ENCODE results near the gene HDAC4. TPM values are rescaled to one million over a fixed set of nuclear protein-coding genes. Genes with fewer than 3 reads are reported as not detected.

HDAC4 gene
- total RNA-seq, 4 donors from 2014 or later, result 21.6 to 72.7 (median 35.2) TPM

- H3K27ac ChIP-seq, result no peak overlapping the region
- H3K4me3 ChIP-seq, result no peak overlapping the region
- TF ChIP-seq CTCF (IDR thresholded peaks at IDR 0.05) (no peak), POLR2A (IDR thresholded peaks at IDR 0.05) (no peak)
- no peaks in the 10 kb centered on the region for H3K9me3 ChIP-seq
- H3K27me3 ChIP-seq, result no peaks in the 10 kb centered on the region
- intact Hi-C loops (cut with DNase I), result no loop called here
- WGBS, 2 donors, result 94 to 97% methylated on average over 8 to 9 of the region's 9 CpGs
- peaks cover 21 to 76% (median 29%) of the 10 kb centered on the region in 3 donors for H3K36me3 ChIP-seq
- peaks cover 0 to 12% (median 0%) of the 10 kb centered on the region in 3 donors for H3K4me1 ChIP-seq
- no peak for DNase-seq
These were observed 241.3 kb downstream of the HDAC4 start for GRCh38 chr2:239159476-239159911.

GRCh38 chr2:239158641-239159475 lies 242.0 kb downstream of the HDAC4 start:
- WGBS, 2 donors, result 95% methylated on average over 20 of the region's 29 CpGs
- H3K36me3 ChIP-seq, result peaks cover 21 to 80% (median 29%) of the 10 kb centered on the region in 3 donors
- H3K4me3 ChIP-seq, result no peak overlapping the region
- H3K4me1 ChIP-seq, result peaks cover 0 to 12% (median 0%) of the 10 kb centered on the region in 3 donors
- TF ChIP-seq POLR2A (IDR thresholded peaks at IDR 0.05) (no peak), CTCF (IDR thresholded peaks at IDR 0.05) (no peak)
- intact Hi-C loops (cut with DNase I), result no loop called here
- no peaks in the 10 kb centered on the region for H3K9me3 ChIP-seq
- no peak overlapping the region for H3K27ac ChIP-seq
- DNase-seq, result no peak
- no peaks in the 10 kb centered on the region for H3K27me3 ChIP-seq

- intact Hi-C loops (cut with DNase I), result no loop called here
- 35 to 45% methylated on average over 9 to 10 of the region's 11 CpGs for WGBS, 2 donors
- TF ChIP-seq CTCF (IDR thresholded peaks at IDR 0.05) (no peak), POLR2A (IDR thresholded peaks at IDR 0.05) (no peak)
- H3K4me1 ChIP-seq, result peaks cover 0 to 12% (median 0%) of the 10 kb centered on the region in 3 donors
- peaks cover 16 to 80% (median 18%) of the 10 kb centered on the region in 3 donors for H3K36me3 ChIP-seq
- H3K27me3 ChIP-seq, result no peaks in the 10 kb centered on the region
- H3K4me3 ChIP-seq, result no peak overlapping the region
- H3K9me3 ChIP-seq, result no peaks in the 10 kb centered on the region
- H3K27ac ChIP-seq, result no peak overlapping the region
- no peak for DNase-seq
These were observed 243.0 kb downstream of the HDAC4 start for GRCh38 chr2:239157771-239158170.

GRCh38 chr2:239157269-239157668 lies 243.6 kb downstream of the HDAC4 start:
- no peaks in the 10 kb centered on the region for H3K27me3 ChIP-seq
- H3K4me1 ChIP-seq, result peaks cover 0 to 14% (median 0%) of the 10 kb centered on the region in 3 donors
- no peaks in the 10 kb centered on the region for H3K9me3 ChIP-seq
- peaks cover 15 to 80% (median 16%) of the 10 kb centered on the region in 3 donors for H3K36me3 ChIP-seq
- intact Hi-C loops (cut with DNase I), result no loop called here
- DNase-seq, result no peak
- H3K27ac ChIP-seq, result peak overlapping the region in 1 of 4 donors; percentile 13
- H3K4me3 ChIP-seq, result no peak overlapping the region
- WGBS, 2 donors, result 69 to 90% methylated on average over 10 to 11 of the region's 12 CpGs
- TF ChIP-seq CTCF (IDR thresholded peaks at IDR 0.05) (no peak), POLR2A (IDR thresholded peaks at IDR 0.05) (no peak)

- Histone ChIP-seq H3K27ac (peak overlapping the region in 1 of 4 donors; percentile 13), H3K4me1 (peaks cover 0 to 20% (median 0%) of the 10 kb centered on the region in 3 donors), H3K4me3 (no peak overlapping the region), H3K9me3 (no peaks in the 10 kb centered on the region), H3K27me3 (no peaks in the 10 kb centered on the region), H3K36me3 (peaks cover 9 to 80% (median 16%) of the 10 kb centered on the region in 3 donors)
- no peak for DNase-seq
- WGBS, 2 donors, result 90 to 92% methylated on average over 15 to 18 of the region's 22 CpGs
- no peak for TF ChIP-seq POLR2A (IDR thresholded peaks at IDR 0.05)
- no peak for TF ChIP-seq CTCF (IDR thresholded peaks at IDR 0.05)
- intact Hi-C loops (cut with DNase I), result no loop called here
These were observed 244.1 kb downstream of the HDAC4 start for GRCh38 chr2:239156516-239157265.
